Activated naive CD8-positive, alpha-beta T cell (primary cell): Measurements from ENCODE around the gene FAAH.

Source experiments
- H3K27ac Mint-ChIP-seq: one replicate; pipeline ENCODE4 v1.8.0; 2021; ENCODE audit warnings: mixed read lengths
- H3K27me3 Mint-ChIP-seq: one replicate; pipeline ENCODE4 v1.8.0; 2021; ENCODE audit warnings: mixed read lengths
- H3K36me3 Mint-ChIP-seq: one replicate; pipeline ENCODE4 v1.8.0; 2021; ENCODE audit warnings: mixed read lengths
- H3K4me1 Mint-ChIP-seq: one replicate; pipeline ENCODE4 v1.8.0; 2021; ENCODE audit warnings: low read depth, mixed read lengths
- H3K4me3 Mint-ChIP-seq: one replicate; pipeline ENCODE4 v1.8.0; 2021; ENCODE audit warnings: mild to moderate bottlenecking, mixed read lengths
- H3K9me3 Mint-ChIP-seq: one replicate; pipeline ENCODE4 v1.8.0; 2021; ENCODE audit warnings: low read depth, mixed read lengths

The FAAH gene

GRCh38 chr1:46380508-46380907, 13.6 kb upstream of the FAAH start:
- peaks cover 8% of the 10 kb centered on the region for H3K36me3 Mint-ChIP-seq
- peaks cover 4% of the 10 kb centered on the region for H3K9me3 Mint-ChIP-seq
- no peak overlapping the region for H3K4me3 Mint-ChIP-seq
- no peak overlapping the region for H3K27ac Mint-ChIP-seq
- H3K4me1 Mint-ChIP-seq, result no peaks in the 10 kb centered on the region
- H3K27me3 Mint-ChIP-seq, result no peaks in the 10 kb centered on the region

- H3K4me3 Mint-ChIP-seq, result peak overlapping the region; percentile 67
- H3K36me3 Mint-ChIP-seq, result peaks cover 10% of the 10 kb centered on the region
- peaks cover 5% of the 10 kb centered on the region for H3K9me3 Mint-ChIP-seq
- peaks cover 7% of the 10 kb centered on the region for H3K4me1 Mint-ChIP-seq
- no peak overlapping the region for H3K27ac Mint-ChIP-seq
- peaks cover 8% of the 10 kb centered on the region for H3K27me3 Mint-ChIP-seq
Observed at GRCh38 chr1:46393510-46393909, 607 bp upstream of the FAAH start.

GRCh38 chr1:46394872-46395465, 852 bp downstream of the FAAH start:
- Mint-ChIP-seq H3K36me3 (peaks cover 7% of the 10 kb centered on the region), H3K27ac (no peak overlapping the region), H3K4me3 (peak overlapping the region; percentile 74), H3K27me3 (peaks cover 8% of the 10 kb centered on the region), H3K9me3 (peaks cover 5% of the 10 kb centered on the region), H3K4me1 (peaks cover 7% of the 10 kb centered on the region)

GRCh38 chr1:46396441-46397398, 2.6 kb downstream of the FAAH start:
- Mint-ChIP-seq H3K9me3 (peaks cover 5% of the 10 kb centered on the region), H3K27ac (no peak overlapping the region), H3K4me1 (peaks cover 11% of the 10 kb centered on the region), H3K4me3 (no peak overlapping the region), H3K27me3 (peaks cover 8% of the 10 kb centered on the region), H3K36me3 (peaks cover 7% of the 10 kb centered on the region)

- peaks cover 3% of the 10 kb centered on the region for H3K27me3 Mint-ChIP-seq
- no peak overlapping the region for H3K4me3 Mint-ChIP-seq
- no peaks in the 10 kb centered on the region for H3K36me3 Mint-ChIP-seq
- no peaks in the 10 kb centered on the region for H3K9me3 Mint-ChIP-seq
- no peak overlapping the region for H3K27ac Mint-ChIP-seq
- H3K4me1 Mint-ChIP-seq, result peaks cover 7% of the 10 kb centered on the region
Observed at GRCh38 chr1:46399307-46399706, 5.2 kb downstream of the FAAH start.

GRCh38 chr1:46400421-46400820, 6.3 kb downstream of the FAAH start:
- no peaks in the 10 kb centered on the region for H3K27me3 Mint-ChIP-seq
- H3K36me3 Mint-ChIP-seq, result no peaks in the 10 kb centered on the region
- H3K9me3 Mint-ChIP-seq, result no peaks in the 10 kb centered on the region
- H3K27ac Mint-ChIP-seq, result no peak overlapping the region
- H3K4me1 Mint-ChIP-seq, result peaks cover 3% of the 10 kb centered on the region
- no peak overlapping the region for H3K4me3 Mint-ChIP-seq

- peaks cover 3% of the 10 kb centered on the region for H3K4me1 Mint-ChIP-seq
- H3K4me3 Mint-ChIP-seq, result no peak overlapping the region
Observed at GRCh38 chr1:46401154-46401913, 7.2 kb downstream of the FAAH start.

GRCh38 chr1:46401964-46402626, 8.0 kb downstream of the FAAH start:
- H3K27me3 Mint-ChIP-seq, result no peaks in the 10 kb centered on the region

More at GRCh38 chr1:46401154-46401913, 7.2 kb downstream of the FAAH start:
- Mint-ChIP-seq H3K27me3 (no peaks in the 10 kb centered on the region), H3K9me3 (no peaks in the 10 kb centered on the region), H3K27ac (no peak overlapping the region), H3K36me3 (no peaks in the 10 kb centered on the region)

GRCh38 chr1:46403916-46404315, 9.8 kb downstream of the FAAH start:
- Mint-ChIP-seq H3K27me3 (no peaks in the 10 kb centered on the region), H3K9me3 (no peaks in the 10 kb centered on the region), H3K4me3 (no peak overlapping the region), H3K4me1 (peaks cover 3% of the 10 kb centered on the region), H3K27ac (no peak overlapping the region), H3K36me3 (no peaks in the 10 kb centered on the region)

More at GRCh38 chr1:46401964-46402626, 8.0 kb downstream of the FAAH start:
- H3K9me3 Mint-ChIP-seq, result no peaks in the 10 kb centered on the region
- H3K27ac Mint-ChIP-seq, result no peak overlapping the region
- peaks cover 3% of the 10 kb centered on the region for H3K4me1 Mint-ChIP-seq
- no peak overlapping the region for H3K4me3 Mint-ChIP-seq
- no peaks in the 10 kb centered on the region for H3K36me3 Mint-ChIP-seq

GRCh38 chr1:46404482-46405196, 10.5 kb downstream of the FAAH start:
- H3K4me1 Mint-ChIP-seq, result peaks cover 3% of the 10 kb centered on the region
- H3K9me3 Mint-ChIP-seq, result no peaks in the 10 kb centered on the region
- H3K36me3 Mint-ChIP-seq, result no peaks in the 10 kb centered on the region
- H3K4me3 Mint-ChIP-seq, result no peak overlapping the region
- H3K27me3 Mint-ChIP-seq, result no peaks in the 10 kb centered on the region
- no peak overlapping the region for H3K27ac Mint-ChIP-seq

- Mint-ChIP-seq H3K4me3 (no peak overlapping the region), H3K27ac (no peak overlapping the region), H3K27me3 (no peaks in the 10 kb centered on the region), H3K4me1 (peaks cover 3% of the 10 kb centered on the region), H3K36me3 (no peaks in the 10 kb centered on the region), H3K9me3 (no peaks in the 10 kb centered on the region)
Observed at GRCh38 chr1:46405197-46405555, 11.1 kb downstream of the FAAH start.

GRCh38 chr1:46405724-46406123, 11.6 kb downstream of the FAAH start:
- H3K9me3 Mint-ChIP-seq, result no peaks in the 10 kb centered on the region

GRCh38 chr1:46406881-46407608, 12.9 kb downstream of the FAAH start:
- no peak overlapping the region for H3K4me3 Mint-ChIP-seq
- H3K27me3 Mint-ChIP-seq, result no peaks in the 10 kb centered on the region
- H3K9me3 Mint-ChIP-seq, result no peaks in the 10 kb centered on the region
- H3K27ac Mint-ChIP-seq, result no peak overlapping the region
- no peaks in the 10 kb centered on the region for H3K4me1 Mint-ChIP-seq
- no peaks in the 10 kb centered on the region for H3K36me3 Mint-ChIP-seq

More at GRCh38 chr1:46405724-46406123, 11.6 kb downstream of the FAAH start:
- H3K4me3 Mint-ChIP-seq, result no peak overlapping the region
- no peaks in the 10 kb centered on the region for H3K36me3 Mint-ChIP-seq
- H3K27ac Mint-ChIP-seq, result no peak overlapping the region
- H3K4me1 Mint-ChIP-seq, result no peaks in the 10 kb centered on the region
- H3K27me3 Mint-ChIP-seq, result no peaks in the 10 kb centered on the region
